Fibroblast of lung (primary cell): ENCODE data around the gene PDZK1IP1. TPM values are rescaled to one million over a fixed set of nuclear protein-coding genes. Genes with fewer than 3 reads are reported as not detected.

Experiments used
- DNase-seq, 2 donors: peaks; one replicate each; pipeline versions ENCODE4 v3.0.0 to v3.0.0-alpha.2; 2010; ENCODE audit warnings: low read depth in 2 of 2
- H2AFZ ChIP-seq: 2 replicates; pipeline ENCODE4 v1.5.1; 2012; ENCODE audit warnings: low read length, control low read depth, inconsistent platforms
- H3K27ac ChIP-seq: 2 replicates; pipeline ENCODE4 v1.5.1; 2011; ENCODE audit warnings: low read length, control low read depth; ENCODE audit not compliant: insufficient read depth
- H3K27me3 ChIP-seq: 2 replicates; pipeline ENCODE4 v1.5.1; 2011; ENCODE audit warnings: mild to moderate bottlenecking, low read length; ENCODE audit not compliant: control insufficient read depth, insufficient read depth
- H3K36me3 ChIP-seq: 2 replicates; pipeline ENCODE4 v1.5.1; 2011; ENCODE audit warnings: low read length; ENCODE audit not compliant: control insufficient read depth, insufficient read depth
- H3K4me1 ChIP-seq: 2 replicates; pipeline ENCODE4 v1.5.1; 2011; ENCODE audit warnings: low read length; ENCODE audit not compliant: control insufficient read depth, insufficient read depth; ENCODE audit errors: extremely low read depth
- H3K4me2 ChIP-seq: 2 replicates; pipeline ENCODE4 v1.5.1; 2011; ENCODE audit warnings: low read length, control low read depth; ENCODE audit not compliant: insufficient read depth; ENCODE audit errors: extremely low read depth
- H3K4me3 ChIP-seq, 4 experiments: fragments of 200-600 bp in 1 of 4; sonication (generic) in 1 of 4; replicated peaks in 1 of 4; 2 replicates each; pipeline ENCODE4 v1.5.1; 2011 to 2016; ENCODE audit warnings: low read length in 4 of 4, low read depth in 3 of 4, mild to moderate bottlenecking in 3 of 4, control low read depth in 2 of 4, inconsistent platforms in 1 of 4, mixed read lengths in 1 of 4; ENCODE audit not compliant: insufficient read depth in 1 of 4; ENCODE audit errors: control extremely low read depth in 1 of 4
- H3K79me2 ChIP-seq: 2 replicates; pipeline ENCODE4 v1.5.1; 2012; ENCODE audit warnings: mild to moderate bottlenecking, low read length, inconsistent platforms; ENCODE audit not compliant: control insufficient read depth, insufficient read depth
- H3K9ac ChIP-seq: 2 replicates; pipeline ENCODE4 v1.5.1; 2011; ENCODE audit warnings: mild to moderate bottlenecking, low read length, control low read depth; ENCODE audit not compliant: insufficient read depth
- H3K9me3 ChIP-seq: 2 replicates; pipeline ENCODE4 v1.5.1; 2012; ENCODE audit warnings: low read depth, low read length; ENCODE audit not compliant: control insufficient read depth, insufficient read depth
- H4K20me1 ChIP-seq: 2 replicates; pipeline ENCODE4 v1.5.1; 2011; ENCODE audit warnings: low read length; ENCODE audit not compliant: control insufficient read depth, insufficient read depth; ENCODE audit errors: extremely low read depth
- CTCF ChIP-seq, 2 donors: IDR thresholded peaks in 1 of 2; conservative IDR thresholded peaks in 1 of 2; 1 replicate in 1 of 2; 2 replicates in 1 of 2; pipeline ENCODE4 v1.5.1; 2011 to 2012; ENCODE audit warnings: low read length in 2 of 2, control low read depth in 1 of 2, inconsistent platforms in 1 of 2, low read depth in 1 of 2, mild to moderate bottlenecking in 1 of 2
- EZH2 ChIP-seq: IDR thresholded peaks from 2 replicates; pipeline ENCODE4 v1.5.1; 2012; ENCODE audit warnings: low read length, control low read depth, mild to moderate bottlenecking; ENCODE audit errors: missing control alignments
- polyA plus RNA-seq, 2 donors: library from polyadenylated mRNA; depleted of rRNA in 1 of 2; stranded (reverse) in 1 of 2; unstranded in 1 of 2; fragments of >200 nt; gene quantifications; 2 replicates each; pipeline ENCODE4 v1.2.1, GENCODE V29; 2011 to 2012; ENCODE audit warnings: missing spikeins in 1 of 2
- total RNA-seq: library from RNA; depleted of rRNA; stranded (reverse); fragments of >200 nt; gene quantifications from 2 replicates; pipeline ENCODE4 v1.2.1, GENCODE V29; 2014

PDZK1IP1 gene
- total and polyA plus RNA-seq, 2 donors (not counting 1 experiment from before 2014, with no cell fraction given) = not detected

- Histone ChIP-seq H3K27ac (no peak overlapping the region), H3K9me3 (no peaks in the 10 kb centered on the region), H3K4me2 (no peak overlapping the region), H4K20me1 (no peaks in the 10 kb centered on the region), H3K27me3 (no peaks in the 10 kb centered on the region), H3K4me3 (no peak overlapping the region), H2AFZ (no peak overlapping the region), H3K36me3 (no peaks in the 10 kb centered on the region), H3K79me2 (no peaks in the 10 kb centered on the region), H3K4me1 (peaks cover 2% of the 10 kb centered on the region), H3K9ac (no peak overlapping the region)
- no peak for TF ChIP-seq CTCF (conservative IDR thresholded peaks at IDR 0.05 in 1 of 2, IDR thresholded peaks at IDR 0.05 in 1 of 2; ENCODE audit: low read depth in 1 of 2, low read length in 2 of 2)
- no peak for TF ChIP-seq EZH2
- no peak for DNase-seq
These were observed 2.2 kb upstream of the PDZK1IP1 start for GRCh38 chr1:47191940-47192457.

- Histone ChIP-seq H3K9ac (no peak overlapping the region), H4K20me1 (no peaks in the 10 kb centered on the region), H3K79me2 (no peaks in the 10 kb centered on the region), H3K4me1 (peaks cover 2% of the 10 kb centered on the region), H2AFZ (no peak overlapping the region), H3K27me3 (no peaks in the 10 kb centered on the region), H3K4me2 (no peak overlapping the region), H3K36me3 (no peaks in the 10 kb centered on the region), H3K4me3 (no peak overlapping the region), H3K27ac (no peak overlapping the region), H3K9me3 (no peaks in the 10 kb centered on the region)
- DNase-seq = no peak
- no peak for TF ChIP-seq CTCF (conservative IDR thresholded peaks at IDR 0.05 in 1 of 2, IDR thresholded peaks at IDR 0.05 in 1 of 2; ENCODE audit: low read depth in 1 of 2, low read length in 2 of 2)
- no peak for TF ChIP-seq EZH2
These were observed 1.0 kb upstream of the PDZK1IP1 start for GRCh38 chr1:47190857-47191256.

- no peaks in the 10 kb centered on the region for H3K36me3 ChIP-seq
- no peaks in the 10 kb centered on the region for H4K20me1 ChIP-seq
- H3K79me2 ChIP-seq = no peaks in the 10 kb centered on the region
- peaks cover 2% of the 10 kb centered on the region for H3K4me1 ChIP-seq
- DNase-seq = no peak
- no peaks in the 10 kb centered on the region for H3K27me3 ChIP-seq
- no peak overlapping the region for H3K4me2 ChIP-seq
- no peak overlapping the region for H3K27ac ChIP-seq
- no peaks in the 10 kb centered on the region for H3K9me3 ChIP-seq
- H3K4me3 ChIP-seq = no peak overlapping the region
- TF ChIP-seq EZH2 (no peak), CTCF (conservative IDR thresholded peaks at IDR 0.05 in 1 of 2, IDR thresholded peaks at IDR 0.05 in 1 of 2; ENCODE audit: low read depth in 1 of 2, low read length in 2 of 2) (no peak)
- H2AFZ ChIP-seq = no peak overlapping the region
- H3K9ac ChIP-seq = no peak overlapping the region
These were observed 646 bp upstream of the PDZK1IP1 start for GRCh38 chr1:47190509-47190855.
